Neuron (in vitro differentiated cells): ENCODE results near the gene SNX32.

Experiments used
- H2AFZ ChIP-seq: one replicate; pipeline ENCODE4 v1.6.1; 2013; ENCODE audit warnings: low read depth, mild to moderate bottlenecking, inconsistent platforms, low read length, moderate library complexity
- H3K27me3 ChIP-seq: one replicate; pipeline ENCODE4 v1.6.1; 2013; ENCODE audit warnings: low read length; ENCODE audit not compliant: insufficient read depth
- H3K36me3 ChIP-seq: one replicate; pipeline ENCODE4 v1.6.1; 2013; ENCODE audit warnings: low read length; ENCODE audit not compliant: insufficient read depth
- H3K4me1 ChIP-seq: one replicate; pipeline ENCODE4 v1.6.1; 2013; ENCODE audit warnings: low read length; ENCODE audit not compliant: insufficient read depth
- H3K4me3 ChIP-seq: 2 replicates; pipeline ENCODE4 v1.5.1; 2013; ENCODE audit warnings: mild to moderate bottlenecking, low read length, moderate library complexity
- H3K9me3 ChIP-seq: one replicate; pipeline ENCODE4 v1.6.1; 2013; ENCODE audit warnings: low read length

SNX32 gene

DNA sequence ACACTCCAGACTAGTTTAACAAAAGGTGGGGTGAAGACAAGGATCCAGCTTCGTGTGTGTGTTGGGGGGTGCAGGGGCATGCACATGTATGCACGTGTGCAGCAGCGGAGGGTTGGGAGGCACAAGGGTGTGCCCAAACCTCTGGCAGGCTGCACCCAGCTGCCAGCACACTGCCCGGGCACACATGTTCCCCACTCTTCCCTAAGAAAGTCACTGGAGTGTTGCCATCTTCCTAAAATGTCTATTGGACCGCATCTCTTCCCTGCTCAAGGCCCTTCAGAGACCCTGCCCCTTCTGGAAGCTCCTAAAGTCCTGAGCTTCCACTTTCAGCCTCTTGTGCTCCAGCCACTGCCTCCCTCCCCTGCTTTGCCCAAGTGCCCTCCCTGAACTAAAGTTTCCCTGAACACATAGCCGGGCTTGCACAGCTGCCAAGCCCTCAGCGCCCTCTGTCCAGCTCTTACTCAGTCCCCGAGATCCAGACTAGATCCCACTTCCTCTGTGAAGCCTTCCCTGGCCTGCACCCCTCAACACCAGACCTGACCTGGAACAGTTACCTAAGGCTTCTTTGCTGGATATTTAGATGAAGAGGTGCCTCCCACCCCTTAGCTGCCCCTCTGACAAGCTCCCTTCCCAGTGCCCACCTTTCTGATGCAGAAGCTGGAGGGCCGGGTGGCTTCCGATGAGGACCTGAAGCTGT lies 18.2 kb downstream of the SNX32 start:
- no peak overlapping the region for H2AFZ ChIP-seq
- no peak overlapping the region for H3K4me3 ChIP-seq
- H3K4me1 ChIP-seq = peaks cover 11% of the 10 kb centered on the region
- H3K36me3 ChIP-seq = peaks cover 45% of the 10 kb centered on the region
- H3K27me3 ChIP-seq = no peaks in the 10 kb centered on the region
- H3K9me3 ChIP-seq = peaks cover 7% of the 10 kb centered on the region

DNA sequence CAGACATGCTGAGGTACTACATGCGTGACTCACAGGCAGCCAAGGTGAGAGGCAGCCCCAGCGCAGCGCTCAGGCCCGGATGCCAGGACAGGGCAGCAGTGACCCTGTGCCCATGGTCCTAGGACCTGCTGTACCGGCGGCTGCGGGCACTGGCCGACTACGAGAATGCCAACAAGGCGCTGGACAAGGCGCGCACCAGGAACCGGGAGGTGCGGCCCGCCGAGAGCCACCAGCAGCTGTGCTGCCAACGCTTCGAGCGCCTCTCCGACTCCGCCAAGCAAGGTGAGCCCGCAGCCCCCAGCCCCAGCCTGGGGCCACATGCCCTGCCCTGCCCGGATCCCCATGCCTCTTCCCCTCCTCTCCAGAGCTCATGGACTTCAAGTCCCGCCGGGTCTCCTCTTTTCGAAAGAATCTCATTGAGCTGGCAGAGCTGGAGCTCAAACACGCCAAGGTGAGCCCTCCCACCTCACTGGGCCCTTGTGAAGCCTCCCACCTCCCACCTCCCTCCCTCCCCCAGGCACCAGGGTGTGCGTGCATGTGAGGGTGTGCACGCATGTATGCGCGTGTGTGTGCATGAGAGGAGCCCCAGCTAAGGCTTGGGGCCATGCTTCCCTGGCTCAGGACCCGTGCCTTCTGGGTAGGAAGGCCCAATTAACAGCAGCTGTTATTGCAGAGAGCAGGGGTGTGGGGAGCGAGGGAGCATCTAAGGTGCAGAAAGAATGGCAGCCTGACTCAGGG lies 18.9 kb downstream of the SNX32 start:
- Histone ChIP-seq H3K9me3 (peaks cover 7% of the 10 kb centered on the region), H3K4me3 (no peak overlapping the region), H3K4me1 (peaks cover 11% of the 10 kb centered on the region), H2AFZ (no peak overlapping the region), H3K27me3 (no peaks in the 10 kb centered on the region), H3K36me3 (peaks cover 45% of the 10 kb centered on the region)

DNA sequence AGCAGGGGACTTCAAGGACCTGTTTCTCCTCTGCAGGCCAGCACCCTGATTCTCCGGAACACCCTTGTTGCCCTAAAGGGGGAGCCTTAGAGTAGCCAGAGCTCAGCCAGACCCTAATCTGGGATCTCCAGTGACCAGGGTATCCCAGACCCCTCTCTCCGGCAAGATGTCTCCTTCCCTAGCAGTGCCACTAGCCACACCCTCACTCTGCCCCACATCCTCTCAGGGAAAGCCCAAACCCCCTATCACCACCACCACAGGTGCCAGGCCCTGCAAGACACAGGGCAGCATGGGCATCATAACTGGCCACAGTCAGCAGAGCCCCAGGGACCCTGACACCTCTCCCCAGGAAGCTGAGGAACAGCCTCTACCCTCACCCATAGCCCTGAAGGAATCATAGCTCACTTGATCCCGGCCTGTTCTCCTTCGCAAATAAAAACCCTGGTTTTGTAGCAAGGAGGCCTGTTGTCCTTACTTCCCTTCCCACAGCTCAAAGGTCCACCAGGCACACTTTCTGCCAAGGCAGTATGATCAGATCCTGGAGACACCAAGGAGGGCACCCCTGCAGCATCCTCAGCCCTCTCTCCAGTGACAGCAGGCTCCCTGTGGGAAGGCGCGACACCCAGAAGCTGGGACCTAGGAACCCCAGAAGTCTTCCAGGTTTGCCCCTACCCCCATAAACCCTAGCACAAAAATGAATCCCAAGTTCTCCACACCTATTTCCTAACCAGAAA lies 19.6 kb downstream of the SNX32 start:
- Histone ChIP-seq H3K9me3 (peaks cover 7% of the 10 kb centered on the region), H3K27me3 (no peaks in the 10 kb centered on the region), H3K4me3 (no peak overlapping the region), H3K4me1 (peaks cover 11% of the 10 kb centered on the region), H3K36me3 (peaks cover 45% of the 10 kb centered on the region), H2AFZ (no peak overlapping the region)

DNA sequence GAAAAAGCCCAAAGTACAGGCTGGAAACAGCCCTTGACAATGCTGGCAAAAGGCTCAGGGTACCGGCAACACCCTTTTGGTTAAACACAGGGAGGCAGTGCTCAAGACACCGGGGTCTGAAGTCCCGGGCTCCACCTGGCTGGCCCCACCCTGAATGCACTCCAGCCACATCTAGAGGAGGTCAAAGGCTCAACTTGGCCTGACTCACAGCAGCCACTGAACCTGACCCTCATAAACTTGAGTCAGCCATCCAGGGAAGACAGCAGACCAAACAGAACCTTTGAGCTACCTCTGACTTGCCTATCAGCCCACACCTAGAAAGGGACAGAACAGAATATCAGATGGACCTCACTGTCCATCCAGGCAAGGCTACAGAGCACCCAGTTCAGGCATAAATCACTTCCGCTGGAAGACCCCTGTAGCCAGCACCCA lies 20.4 kb downstream of the SNX32 start:
- peaks cover 17% of the 10 kb centered on the region for H3K4me1 ChIP-seq
- H3K27me3 ChIP-seq = no peaks in the 10 kb centered on the region
- peaks cover 45% of the 10 kb centered on the region for H3K36me3 ChIP-seq
- H2AFZ ChIP-seq = no peak overlapping the region
- peaks cover 7% of the 10 kb centered on the region for H3K9me3 ChIP-seq
- no peak overlapping the region for H3K4me3 ChIP-seq

DNA sequence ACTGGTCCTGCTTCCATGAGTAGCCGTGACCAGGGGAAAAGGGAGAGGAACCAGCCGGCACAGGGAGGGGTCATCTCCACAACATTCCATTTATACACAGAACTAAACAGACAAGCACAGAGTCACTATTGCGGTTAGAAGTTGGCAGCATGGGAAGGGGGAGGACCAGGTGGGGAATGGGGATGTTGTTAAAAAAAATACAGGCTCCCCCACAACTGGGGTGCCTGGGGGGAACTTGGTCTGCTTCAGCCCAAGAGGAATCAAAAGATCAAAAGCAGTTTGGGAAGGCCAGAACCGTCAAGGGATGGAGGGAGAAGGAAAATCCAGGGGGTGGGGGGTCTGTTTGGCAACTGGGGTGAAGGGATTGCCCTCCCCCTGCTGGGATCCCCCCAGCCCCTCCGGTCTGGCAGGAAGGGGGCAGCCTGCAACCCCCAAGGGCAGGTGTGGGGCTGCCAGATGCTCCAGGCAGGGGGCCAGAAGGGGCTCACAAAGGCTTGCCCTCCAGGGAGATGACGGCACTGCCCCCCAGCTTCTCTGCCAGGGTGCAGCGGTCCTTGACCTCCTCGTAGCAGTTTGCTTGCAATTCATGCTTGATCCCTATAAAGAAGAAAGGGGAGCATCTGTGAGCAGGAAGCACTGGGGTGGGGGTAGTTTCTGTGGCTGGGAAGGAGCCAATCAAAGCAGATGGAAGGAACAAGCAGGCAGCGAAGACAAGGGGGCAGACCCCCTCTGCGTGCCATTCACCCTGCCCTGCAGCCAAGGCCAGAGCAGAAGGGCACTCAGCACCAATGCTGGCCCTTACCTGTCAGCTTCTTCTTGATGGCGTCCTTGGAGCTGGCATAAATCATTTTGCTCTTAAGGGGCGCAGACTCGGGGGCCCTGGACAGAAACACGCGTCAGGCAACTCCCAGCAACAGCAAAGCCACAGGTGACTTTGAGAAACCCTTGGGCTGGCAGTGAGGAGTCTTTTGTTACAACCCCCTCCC lies 21.4 kb downstream of the SNX32 start:
- H2AFZ ChIP-seq = no peak overlapping the region
- H3K9me3 ChIP-seq = peaks cover 7% of the 10 kb centered on the region
- H3K4me1 ChIP-seq = peaks cover 17% of the 10 kb centered on the region
- H3K27me3 ChIP-seq = no peaks in the 10 kb centered on the region
- H3K36me3 ChIP-seq = peaks cover 45% of the 10 kb centered on the region
- no peak overlapping the region for H3K4me3 ChIP-seq

DNA sequence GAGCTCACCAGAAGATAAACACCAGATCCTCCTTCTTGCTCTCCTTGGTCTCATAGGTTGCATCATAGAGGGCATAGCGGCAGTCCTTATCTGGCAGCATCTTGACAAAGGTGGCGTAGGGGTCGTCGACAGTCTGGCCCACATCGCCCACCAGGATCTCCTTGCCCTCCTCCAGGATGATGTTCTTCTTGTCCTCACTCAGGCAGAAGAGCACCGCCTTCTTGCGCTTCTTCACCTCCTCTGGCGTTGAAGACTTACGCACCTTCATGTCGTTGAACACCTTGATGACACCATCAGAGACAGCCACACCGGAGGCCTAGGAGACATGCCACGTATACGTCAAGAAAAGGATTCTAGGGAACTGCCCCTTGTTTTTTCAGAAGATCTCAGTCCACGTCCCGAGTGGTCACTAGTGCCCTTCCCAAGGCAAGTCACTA lies 22.2 kb downstream of the SNX32 start:
- H3K27me3 ChIP-seq = no peaks in the 10 kb centered on the region
- H3K4me3 ChIP-seq = peak overlapping the region; percentile 97
- H3K9me3 ChIP-seq = peaks cover 7% of the 10 kb centered on the region
- no peak overlapping the region for H2AFZ ChIP-seq
- peaks cover 19% of the 10 kb centered on the region for H3K4me1 ChIP-seq
- peaks cover 45% of the 10 kb centered on the region for H3K36me3 ChIP-seq

DNA sequence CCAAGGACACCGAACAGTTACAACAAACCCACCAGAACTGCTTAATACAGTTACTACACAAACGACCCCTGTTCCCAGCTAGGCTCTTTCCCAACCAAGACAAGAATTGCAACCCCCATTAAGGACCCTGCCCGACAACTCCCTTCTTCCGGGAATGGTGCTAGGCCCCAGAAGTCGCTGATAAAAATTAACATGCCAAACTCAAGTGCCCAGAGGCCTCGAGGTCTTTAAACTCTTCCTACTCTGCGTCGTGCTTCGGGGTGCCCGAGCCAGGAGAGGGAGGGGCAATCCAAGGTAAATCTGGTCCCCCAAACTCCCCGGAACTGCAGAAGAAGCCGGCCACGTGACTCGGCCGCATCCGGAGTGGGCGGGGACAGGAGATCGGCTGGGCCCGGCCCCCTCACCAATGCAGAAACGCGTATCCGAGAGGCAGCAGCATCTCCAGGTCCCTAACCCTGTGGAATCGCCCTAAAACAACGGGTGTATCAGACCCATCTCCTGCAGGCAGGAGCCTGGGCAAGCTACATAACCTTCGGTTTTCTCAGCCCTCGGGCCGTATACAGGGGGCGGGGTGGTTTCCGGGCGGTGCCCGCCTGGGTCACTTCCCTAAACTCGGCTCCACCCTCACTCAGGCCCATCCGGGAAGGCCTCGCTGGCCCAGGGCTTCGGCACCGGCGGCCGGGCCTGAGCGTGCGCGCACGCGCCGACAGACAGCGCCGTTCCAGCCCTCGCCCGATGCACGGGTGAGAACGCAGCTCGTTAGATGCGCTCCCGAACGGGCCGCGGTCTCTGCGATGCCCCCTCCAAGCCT lies 23.1 kb downstream of the SNX32 start:
- Histone ChIP-seq H3K4me3 (peak overlapping the region; percentile 97), H3K27me3 (no peaks in the 10 kb centered on the region), H3K36me3 (peaks cover 51% of the 10 kb centered on the region), H2AFZ (no peak overlapping the region), H3K9me3 (no peaks in the 10 kb centered on the region), H3K4me1 (peaks cover 28% of the 10 kb centered on the region)

DNA sequence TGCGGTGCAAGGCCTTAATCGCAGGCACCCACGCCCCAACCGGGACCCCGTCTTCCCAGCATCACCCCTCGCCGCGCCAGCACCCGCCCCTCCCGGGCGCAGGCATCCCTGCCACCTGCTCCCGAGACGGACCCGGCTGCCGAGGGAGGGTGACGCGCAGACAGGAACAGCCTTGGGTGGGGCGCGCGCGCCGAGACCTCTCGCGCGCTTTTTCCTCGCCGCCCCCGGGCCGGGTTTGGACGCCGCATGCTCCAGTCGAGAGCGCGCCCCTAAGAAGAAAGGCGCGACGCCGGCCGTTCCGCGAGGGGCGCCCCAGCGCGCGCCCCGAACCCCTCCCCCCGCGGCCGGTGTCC lies 23.7 kb downstream of the SNX32 start:
- Histone ChIP-seq H3K4me1 (peaks cover 29% of the 10 kb centered on the region), H3K9me3 (no peaks in the 10 kb centered on the region), H2AFZ (no peak overlapping the region), H3K27me3 (no peaks in the 10 kb centered on the region), H3K4me3 (peak overlapping the region; percentile 97), H3K36me3 (peaks cover 53% of the 10 kb centered on the region)

DNA sequence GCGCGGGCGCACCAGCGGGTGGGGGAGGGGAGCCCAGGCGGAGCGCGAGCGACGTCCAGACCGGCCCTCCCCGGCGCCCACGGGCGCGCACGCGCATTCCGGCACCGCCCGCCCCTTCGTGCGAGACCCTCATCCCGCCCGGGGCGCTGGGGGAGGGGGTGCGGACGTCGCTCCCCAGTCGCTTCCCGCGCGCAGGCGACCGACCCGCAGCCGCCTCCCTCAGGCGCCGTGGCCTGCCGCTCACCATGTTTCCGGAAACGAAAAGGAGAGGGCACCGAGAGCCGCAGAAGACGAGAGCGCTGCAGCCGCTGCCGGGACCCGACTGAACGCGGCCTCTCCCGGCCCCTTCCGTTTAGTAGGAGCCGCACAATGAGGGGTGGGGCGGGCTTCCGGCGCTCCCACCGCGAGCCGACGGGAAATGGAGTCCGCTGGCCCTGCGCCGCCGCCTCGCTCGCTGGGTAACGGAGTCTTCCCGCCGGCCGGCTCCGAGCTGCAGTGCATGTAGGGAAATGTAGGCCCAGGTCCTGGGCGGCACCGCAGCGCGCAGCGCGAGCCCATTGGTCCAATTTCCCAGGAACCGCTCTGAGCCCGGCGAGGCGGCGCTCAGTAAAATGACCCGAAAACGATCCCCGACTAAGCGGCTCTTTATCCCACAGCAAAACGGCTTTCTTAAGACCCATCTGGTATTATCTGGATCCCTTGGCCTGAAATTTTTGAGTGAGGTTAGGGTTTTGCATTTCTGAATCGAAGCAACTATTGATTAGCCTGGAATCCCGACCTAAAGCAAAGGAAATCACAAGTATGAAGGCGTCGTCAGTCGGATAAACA lies 24.3 kb downstream of the SNX32 start, which contains the start of gene CFL1:
Gene CFL1 (minus strand): TSS at position 328 of the 828 bp plus-strand sequence. CDS start 81 bp downstream, at position 247.
- Histone ChIP-seq H3K36me3 (peaks cover 54% of the 10 kb centered on the region), H3K4me3 (peak within 1 kb of the TSS; percentile 97), H3K4me1 (peaks cover 29% of the 10 kb centered on the region), H3K9me3 (no peaks in the 10 kb centered on the region), H2AFZ (peak within 1 kb of the TSS; percentile 49), H3K27me3 (no peaks in the 10 kb centered on the region)

DNA sequence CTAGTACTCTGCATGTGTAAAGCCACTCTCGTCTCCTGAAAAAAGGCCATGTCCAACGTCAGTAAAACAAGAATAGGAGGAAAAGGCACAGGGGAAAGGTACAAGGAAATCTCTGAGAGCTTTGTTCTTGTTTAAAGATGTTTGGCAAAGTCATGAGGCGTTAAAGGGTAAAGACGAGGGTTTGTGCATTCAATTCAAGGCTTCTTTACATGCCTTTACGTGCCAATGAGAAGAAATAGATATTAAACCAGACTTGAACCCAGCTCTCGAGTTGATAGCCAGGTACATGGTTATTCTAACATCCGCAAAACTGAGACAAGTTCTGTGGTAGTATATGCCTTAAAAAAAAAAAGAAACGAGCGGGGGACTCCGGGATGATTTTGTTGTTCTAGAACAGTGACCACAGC lies 24.9 kb downstream of the SNX32 start:
- Histone ChIP-seq H3K4me1 (peaks cover 29% of the 10 kb centered on the region), H2AFZ (peak overlapping the region; percentile 49), H3K36me3 (peaks cover 54% of the 10 kb centered on the region), H3K4me3 (peak overlapping the region; percentile 97), H3K27me3 (no peaks in the 10 kb centered on the region), H3K9me3 (no peaks in the 10 kb centered on the region)

DNA sequence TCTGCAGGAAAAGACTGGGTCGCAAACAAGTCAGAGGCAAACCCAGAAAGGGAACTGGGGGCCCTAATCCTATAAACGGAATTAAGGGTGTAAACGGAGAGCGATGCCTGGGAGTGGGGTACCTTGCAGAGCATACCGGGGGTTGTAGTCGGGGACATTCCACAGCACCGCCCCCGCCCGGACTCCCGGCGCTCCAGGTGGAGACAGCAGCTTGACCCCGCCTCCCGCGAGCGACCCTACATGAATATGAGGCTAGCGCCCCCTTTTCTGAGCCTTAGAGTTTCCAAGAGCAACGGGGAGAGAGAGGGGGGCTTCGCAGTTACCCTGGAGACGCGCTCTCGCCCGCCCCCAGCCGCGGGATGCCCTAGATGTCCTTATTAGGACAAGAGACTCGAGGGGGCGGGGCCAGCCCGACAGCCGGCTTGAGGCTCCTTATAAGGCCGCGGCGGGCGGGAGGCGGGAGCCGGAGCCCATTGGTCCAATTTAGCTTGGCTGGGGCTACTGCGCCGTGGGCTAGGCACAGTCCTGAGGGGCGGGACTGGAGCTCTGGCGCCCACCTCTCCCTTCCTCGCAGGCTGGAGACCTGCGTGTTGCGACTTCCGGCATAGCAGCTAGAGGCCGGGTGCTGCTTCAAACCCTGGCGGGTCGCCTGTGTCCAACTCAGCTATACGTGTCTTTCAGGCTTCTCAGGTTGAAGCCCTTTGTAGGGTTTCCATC lies 25.5 kb downstream of the SNX32 start:
- H3K4me3 ChIP-seq = peak overlapping the region; percentile 97
- H3K27me3 ChIP-seq = no peaks in the 10 kb centered on the region
- peaks cover 29% of the 10 kb centered on the region for H3K4me1 ChIP-seq
- no peaks in the 10 kb centered on the region for H3K9me3 ChIP-seq
- H2AFZ ChIP-seq = no peak overlapping the region
- H3K36me3 ChIP-seq = peaks cover 54% of the 10 kb centered on the region
